Gastrocnemius medialis (tissue), 4 donors: ENCODE measurements around the gene LEFTY2. TPM values are rescaled to one million over a fixed set of nuclear protein-coding genes. Genes with fewer than 3 reads are reported as not detected.
"Not testable (repeated sequence)": the region's sequence is repeated elsewhere in the genome, so short reads cannot be mapped to it uniquely, and the experiment has no call there.

ENCODE experiments used
- ATAC-seq, 2 donors: fragments of 150-250 bp; one replicate each; pipeline ENCODE4 v1.9.1; 2016
- DNase-seq, 2 donors: peaks; one replicate each; pipeline ENCODE4 v3.0.0-alpha.2; 2019
- H3K27ac ChIP-seq, 4 donors: fragments of 200-600 bp; sonication (generic); 1 replicate in 1 of 4; 2 replicates in 3 of 4; pipeline ENCODE4 v1.5.1; 2016 to 2018; ENCODE audit warnings: mild to moderate bottlenecking in 2 of 4, moderate library complexity in 1 of 4
- H3K27me3 ChIP-seq, 3 donors: fragments of 200-600 bp; sonication (generic) in 2 of 3; 1 replicate in 1 of 3; 2 replicates in 2 of 3; pipeline versions ENCODE4 v1.5.1 to v1.6.0; 2016 to 2019; ENCODE audit warnings: mild to moderate bottlenecking in 1 of 3, moderate library complexity in 1 of 3
- H3K36me3 ChIP-seq, 2 donors: fragments of 200-600 bp; sonication (generic) in 1 of 2; one replicate each; pipeline ENCODE4 v1.5.1; 2017 to 2018
- H3K4me1 ChIP-seq, 2 donors: fragments of 200-600 bp; sonication (generic) in 1 of 2; one replicate each; pipeline ENCODE4 v1.5.1; 2016 to 2017; ENCODE audit warnings: mild to moderate bottlenecking in 2 of 2
- H3K4me3 ChIP-seq, 4 donors: fragments of 200-600 bp; sonication (generic) in 3 of 4; 1 replicate in 1 of 4; 2 replicates in 3 of 4; pipeline ENCODE4 v1.5.1; 2016 to 2019; ENCODE audit warnings: mild to moderate bottlenecking in 2 of 4
- H3K9me3 ChIP-seq, 3 donors: fragments of 200-600 bp; sonication (generic) in 2 of 3; 1 replicate in 1 of 3; 2 replicates in 2 of 3; pipeline ENCODE4 v1.5.1; 2016 to 2019
- POLR2A ChIP-seq, 2 donors: fragments of 450-650 bp; IDR thresholded peaks; one replicate each; pipeline ENCODE4 v1.6.1; 2017; ENCODE audit warnings: antibody characterized with exemption in 2 of 2, mild to moderate bottlenecking in 2 of 2, moderate library complexity in 2 of 2
- in situ Hi-C, 4 donors: fragments of 200-750 bp; cut with MboI; loops; one replicate each; pipeline versions ENCODE4 v1.15.0 to v1.8.0; 2017; ENCODE audit warnings: low sequenced_read_pairs in 4 of 4
- intact Hi-C: fragments of 100-400 bp; cut with DNase I; formaldehyde crosslinking; loops from one replicate; pipeline ENCODE4 v1.15.1; 2023; ENCODE audit warnings: low total_unique reads
- total RNA-seq, 4 donors: library from RNA; depleted of rRNA; stranded (reverse); fragments of >200 nt; gene quantifications; one replicate each; pipeline versions ENCODE4 v1.1.0 to v1.2.3, GENCODE V29; 2016
- TF ChIP-seq, protein P1 (sequence below), 5 experiments: fragments of 450-650 bp in 3 of 5; fragments of 200-600 bp in 2 of 5; sonication (generic) in 2 of 5; IDR thresholded peaks in 4 of 5; conservative IDR thresholded peaks in 1 of 5; 1 replicate in 4 of 5; 2 replicates in 1 of 5; pipeline ENCODE4 v1.5.1; 2016 to 2019; ENCODE audit warnings: antibody characterized with exemption in 5 of 5, mild to moderate bottlenecking in 3 of 5, moderate library complexity in 3 of 5

Gene LEFTY2
- total RNA-seq, 4 donors from 2014 or later, result 0.20 TPM; not detected in 3

DNA sequence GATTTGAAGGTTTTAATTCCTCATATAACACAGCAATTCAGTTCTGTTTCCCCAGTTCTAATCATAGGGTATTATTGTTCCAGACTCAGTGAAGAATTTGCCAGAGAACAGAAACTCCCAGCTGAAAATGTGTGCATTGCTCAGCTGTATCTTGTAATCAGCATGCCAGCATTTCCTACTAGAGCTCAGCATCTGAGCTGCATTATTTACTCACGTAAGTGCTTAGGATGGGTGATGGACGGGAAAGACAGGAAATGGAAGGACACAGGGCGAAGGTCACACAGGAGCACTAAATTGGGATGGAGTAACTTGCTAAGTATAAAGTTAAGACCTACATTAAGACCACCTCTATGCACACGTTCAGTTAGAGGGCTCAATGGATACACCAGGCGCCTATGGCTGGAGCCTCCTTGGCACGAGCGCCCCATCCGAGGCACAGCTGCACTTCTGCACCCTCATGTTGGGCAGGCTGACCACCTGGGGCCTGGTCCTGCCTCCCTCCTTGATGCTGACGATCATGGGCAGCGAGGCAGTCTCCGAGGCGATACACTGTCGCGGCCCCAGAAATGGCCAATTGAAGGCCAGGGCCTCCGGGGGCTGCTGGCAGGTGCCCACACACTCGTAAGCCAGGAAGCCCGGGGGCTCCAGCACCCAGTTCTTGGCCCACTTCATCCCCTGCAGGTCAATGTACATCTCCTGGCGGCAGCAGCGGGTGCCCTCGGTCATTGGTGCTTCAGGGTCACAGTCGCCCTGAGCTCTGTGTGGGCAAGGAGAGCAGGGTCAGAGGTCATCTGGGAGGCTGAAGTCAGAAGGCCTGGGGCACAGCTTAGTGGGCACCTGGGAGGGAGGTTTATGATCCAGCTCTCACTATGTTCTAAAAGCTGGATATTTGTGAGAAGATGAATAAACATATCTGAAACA is 3.7 kb downstream of the LEFTY2 start:
- H3K27ac ChIP-seq, result no peak overlapping the region
- no peak overlapping the region for H3K4me3 ChIP-seq
- H3K4me1 ChIP-seq, result peaks cover 0 to 8% of the 10 kb centered on the region in 2 donors
- H3K27me3 ChIP-seq, result no peaks in the 10 kb centered on the region
- TF ChIP-seq, protein P1, sequence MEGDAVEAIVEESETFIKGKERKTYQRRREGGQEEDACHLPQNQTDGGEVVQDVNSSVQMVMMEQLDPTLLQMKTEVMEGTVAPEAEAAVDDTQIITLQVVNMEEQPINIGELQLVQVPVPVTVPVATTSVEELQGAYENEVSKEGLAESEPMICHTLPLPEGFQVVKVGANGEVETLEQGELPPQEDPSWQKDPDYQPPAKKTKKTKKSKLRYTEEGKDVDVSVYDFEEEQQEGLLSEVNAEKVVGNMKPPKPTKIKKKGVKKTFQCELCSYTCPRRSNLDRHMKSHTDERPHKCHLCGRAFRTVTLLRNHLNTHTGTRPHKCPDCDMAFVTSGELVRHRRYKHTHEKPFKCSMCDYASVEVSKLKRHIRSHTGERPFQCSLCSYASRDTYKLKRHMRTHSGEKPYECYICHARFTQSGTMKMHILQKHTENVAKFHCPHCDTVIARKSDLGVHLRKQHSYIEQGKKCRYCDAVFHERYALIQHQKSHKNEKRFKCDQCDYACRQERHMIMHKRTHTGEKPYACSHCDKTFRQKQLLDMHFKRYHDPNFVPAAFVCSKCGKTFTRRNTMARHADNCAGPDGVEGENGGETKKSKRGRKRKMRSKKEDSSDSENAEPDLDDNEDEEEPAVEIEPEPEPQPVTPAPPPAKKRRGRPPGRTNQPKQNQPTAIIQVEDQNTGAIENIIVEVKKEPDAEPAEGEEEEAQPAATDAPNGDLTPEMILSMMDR (IDR thresholded peaks at IDR 0.05 in 4 of 5, conservative IDR thresholded peaks at IDR 0.05 in 1 of 5), result no peak
- TF ChIP-seq POLR2A (IDR thresholded peaks at IDR 0.05), result no peak
- ATAC-seq (no peak), DNase-seq (no peak)
- intact Hi-C loops, result no loop called here
- no peaks in the 10 kb centered on the region for H3K9me3 ChIP-seq
- in situ Hi-C loops, result no loop called here
- no peaks in the 10 kb centered on the region for H3K36me3 ChIP-seq

DNA sequence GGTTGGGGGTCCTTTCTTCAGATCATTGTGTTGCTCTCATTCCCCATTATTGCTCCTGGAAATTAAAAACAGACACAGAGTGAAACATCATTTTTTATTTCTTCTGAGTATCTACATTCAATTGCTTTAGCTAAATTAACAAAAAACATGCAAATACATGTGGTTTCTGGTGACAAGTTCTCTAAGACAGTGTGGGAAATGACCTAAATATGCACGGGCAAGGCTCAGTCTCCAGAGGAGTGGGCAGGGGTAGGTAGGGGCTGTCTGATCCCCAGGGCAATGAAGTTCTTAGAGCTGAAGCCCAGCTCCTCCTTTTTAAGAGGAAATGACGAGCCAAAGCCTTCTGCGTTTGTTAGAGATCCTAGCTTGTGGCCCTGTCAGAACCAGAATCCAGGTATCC is 4.5 kb downstream of the LEFTY2 start:
- no peak for TF ChIP-seq POLR2A (IDR thresholded peaks at IDR 0.05)
- TF ChIP-seq, protein P1 (IDR thresholded peaks at IDR 0.05 in 4 of 5, conservative IDR thresholded peaks at IDR 0.05 in 1 of 5), result no peak
- Histone ChIP-seq H3K27me3 (no peaks in the 10 kb centered on the region), H3K27ac (no peak overlapping the region), H3K4me1 (peaks cover 0 to 8% of the 10 kb centered on the region in 2 donors), H3K4me3 (no peak overlapping the region), H3K9me3 (no peaks in the 10 kb centered on the region), H3K36me3 (no peaks in the 10 kb centered on the region)
- ATAC-seq, result no peak
- intact Hi-C loops, result no loop called here
- in situ Hi-C loops, result no loop called here
- no peak for DNase-seq

DNA sequence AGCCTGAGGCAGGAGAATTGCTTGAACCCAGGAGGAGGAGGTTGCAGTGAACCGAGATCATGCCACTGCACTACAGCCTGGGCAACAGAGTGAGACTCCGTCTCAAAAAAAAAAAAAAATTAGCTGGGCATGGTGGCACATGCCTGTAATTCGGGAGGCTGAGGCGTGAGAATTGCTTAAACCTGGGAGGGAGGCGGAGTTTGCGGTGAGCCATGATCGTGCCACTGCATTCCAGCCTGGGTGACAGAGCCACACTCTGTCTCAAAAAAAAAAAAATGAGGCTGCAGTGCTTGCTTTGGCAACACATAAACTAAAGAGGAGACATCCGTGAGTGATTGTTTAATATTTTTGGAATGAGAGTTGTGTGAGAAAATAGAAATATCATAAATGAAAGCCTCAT is 4.9 kb downstream of the LEFTY2 start:
- H3K4me3 ChIP-seq, H3K36me3 ChIP-seq, H3K27me3 ChIP-seq, in situ Hi-C loops, DNase-seq, H3K9me3 ChIP-seq, ATAC-seq, intact Hi-C loops, H3K4me1 ChIP-seq, H3K27ac ChIP-seq: not testable (repeated sequence)

GRCh38 chr1:225934711-225935110 is 6.3 kb downstream of the LEFTY2 start:
- no peaks in the 10 kb centered on the region for H3K4me1 ChIP-seq
- H3K4me3 ChIP-seq, result no peak overlapping the region
- DNase-seq (no peak), ATAC-seq (no peak)
- no peak overlapping the region for H3K27ac ChIP-seq
- intact Hi-C loops, result no loop called here
- no peaks in the 10 kb centered on the region for H3K9me3 ChIP-seq
- H3K36me3 ChIP-seq, result no peaks in the 10 kb centered on the region
- in situ Hi-C loops, result no loop called here
- TF ChIP-seq, protein P1 (IDR thresholded peaks at IDR 0.05 in 4 of 5, conservative IDR thresholded peaks at IDR 0.05 in 1 of 5), result no peak
- no peak for TF ChIP-seq POLR2A (IDR thresholded peaks at IDR 0.05)
- no peaks in the 10 kb centered on the region for H3K27me3 ChIP-seq

GRCh38 chr1:225933072-225933471 is 7.9 kb downstream of the LEFTY2 start:
- Histone ChIP-seq H3K4me1 (no peaks in the 10 kb centered on the region), H3K27ac (no peak overlapping the region), H3K9me3 (no peaks in the 10 kb centered on the region), H3K4me3 (no peak overlapping the region), H3K36me3 (no peaks in the 10 kb centered on the region), H3K27me3 (no peaks in the 10 kb centered on the region)
- in situ Hi-C loops, result no loop called here
- ATAC-seq, result no peak
- intact Hi-C loops, result no loop called here
- TF ChIP-seq, protein P1 (IDR thresholded peaks at IDR 0.05 in 4 of 5, conservative IDR thresholded peaks at IDR 0.05 in 1 of 5), result no peak
- DNase-seq, result no peak
